HTR-8/SVneo (cell line): ENCODE measurements around the gene KRI1.
A peak's percentile ranks its signal among the peaks of the same experiment; 100 is the strongest.
"Not testable (repeated sequence)": the region's sequence is repeated elsewhere in the genome, so short reads cannot be mapped to it uniquely, and the experiment has no call there.

Experiments
- DNase-seq: peaks from one replicate; pipeline ENCODE4 v3.0.0; 2011; ENCODE audit warnings: low spot score, mixed read lengths; ENCODE audit not compliant: insufficient read length
- FAIRE-seq: peaks from 2 replicates; lab custom pipeline; 2011; peaks lifted over from hg19 to GRCh38; lab: Jason Lieb, UNC

KRI1 gene

GRCh38 chr19:10577951-10578350 is 12.1 kb upstream of the KRI1 start:
- DNase-seq (no peak), FAIRE-seq (no peak)

DNA sequence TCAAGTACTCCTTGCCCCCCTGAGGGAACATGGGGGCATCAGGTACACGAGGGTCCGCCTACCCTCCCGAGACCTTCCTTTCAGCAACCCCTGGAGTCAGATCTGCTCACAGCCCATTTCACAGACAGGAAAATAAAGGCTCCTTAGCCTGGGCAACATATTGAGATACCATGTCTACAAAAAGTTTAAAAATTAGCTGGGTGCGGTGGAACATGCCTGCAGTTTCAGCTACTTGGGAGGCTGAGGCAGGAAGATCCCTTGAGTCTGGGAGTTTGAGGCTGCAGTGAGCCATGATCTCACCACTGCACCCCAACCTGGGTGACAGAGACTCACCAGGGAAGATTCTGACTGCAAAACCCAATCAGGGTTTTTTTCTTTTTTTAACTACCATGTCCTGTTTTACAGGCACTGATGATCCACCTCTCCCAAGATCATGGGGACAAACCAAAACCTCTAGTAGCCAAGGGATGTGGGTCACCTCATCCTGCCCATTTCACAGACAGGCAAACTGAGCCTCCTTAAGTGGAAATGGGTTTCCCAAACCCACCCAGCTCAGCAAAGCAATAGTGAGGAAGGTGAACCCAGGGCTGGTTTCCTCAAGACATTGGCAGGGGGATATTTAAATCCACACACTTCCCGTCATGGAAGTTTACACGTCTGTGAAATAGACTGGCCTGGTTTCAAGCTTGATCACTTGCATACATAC is 9.4 kb upstream of the KRI1 start:
- FAIRE-seq (no peak), DNase-seq (no peak)

GRCh38 chr19:10574462-10574861 is 8.7 kb upstream of the KRI1 start:
- FAIRE-seq, result no peak
- DNase-seq, result no peak

- not testable (repeated sequence) for FAIRE-seq
These were observed 8.0 kb upstream of the KRI1 start for GRCh38 chr19:10573793-10574192.

GRCh38 chr19:10568826-10569651 is 3.2 kb upstream of the KRI1 start, which contains the start of gene CDKN2D:
Gene CDKN2D (minus strand): TSS chr19:10568979. CDS start chr19:10568653, 326 bp downstream.
- peak; percentile 99 for FAIRE-seq
- DNase-seq, result peak; percentile 95

More at GRCh38 chr19:10573793-10574192, 8.0 kb upstream of the KRI1 start:
- not testable (repeated sequence) for DNase-seq

- DNase-seq (no peak), FAIRE-seq (no peak)
These were observed 2.4 kb upstream of the KRI1 start for GRCh38 chr19:10568062-10568825.

DNA sequence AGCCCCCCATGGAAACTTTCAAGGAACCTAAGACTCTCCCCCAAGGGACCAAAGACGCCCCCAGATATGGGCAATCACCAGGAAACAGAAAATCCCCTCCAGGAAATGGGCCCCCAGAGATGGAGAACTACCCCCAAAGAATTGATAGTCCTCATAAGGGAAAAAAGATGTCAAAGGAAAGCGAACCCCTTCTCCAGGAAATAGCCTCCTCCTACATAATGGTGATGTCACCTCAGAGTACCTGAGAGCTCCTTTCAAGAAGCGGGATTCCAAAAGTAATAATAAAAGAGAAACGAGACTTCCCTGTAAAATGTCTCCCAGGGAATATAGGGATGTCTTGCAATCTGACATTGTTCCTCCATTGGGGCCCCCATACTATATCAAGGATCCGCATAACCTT is 1.8 kb upstream of the KRI1 start:
- FAIRE-seq (no peak), DNase-seq (no peak)

- DNase-seq (no peak), FAIRE-seq (no peak)
These were observed 1.0 kb upstream of the KRI1 start for GRCh38 chr19:10566658-10567410.

DNA sequence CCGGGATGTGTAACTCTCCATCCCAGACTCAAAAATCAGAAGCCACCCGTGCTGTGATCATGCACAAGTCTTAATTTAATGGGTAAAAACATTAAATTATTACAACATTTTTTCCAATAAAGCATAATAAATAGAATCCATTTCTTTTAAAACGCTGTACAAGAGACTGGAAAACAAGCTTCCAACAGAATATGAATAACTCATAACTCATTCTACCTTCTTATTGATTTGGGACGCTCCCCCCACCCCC is 523 bp upstream of the KRI1 start:
- no peak for DNase-seq
- FAIRE-seq, result no peak

DNA sequence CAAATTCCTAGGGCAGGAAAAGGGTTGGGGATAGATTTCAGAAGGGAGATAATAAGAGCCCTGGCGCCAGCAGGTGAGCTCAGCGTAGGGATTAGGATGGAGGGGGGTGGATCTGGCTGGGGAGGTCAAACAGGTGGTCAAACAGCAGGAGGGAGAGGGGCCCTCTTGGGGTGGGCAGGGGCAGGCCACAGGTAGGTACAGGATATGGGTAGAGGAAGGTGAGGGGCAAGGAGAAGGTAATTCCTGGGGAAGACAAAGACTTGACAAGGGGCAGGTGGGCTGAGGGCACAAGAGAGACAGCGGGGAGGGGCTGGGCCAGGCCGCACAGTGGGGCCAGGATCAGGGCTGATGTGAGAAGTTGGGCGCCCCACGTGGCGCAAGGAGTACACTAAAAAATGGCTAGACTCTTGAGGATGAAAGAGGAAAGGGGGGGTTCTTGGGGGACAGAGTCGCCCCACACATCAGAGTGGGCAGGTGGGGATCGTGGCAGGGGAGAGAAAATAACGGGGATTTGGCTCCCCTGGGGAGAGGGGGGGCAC is 713 bp downstream of the KRI1 start:
- DNase-seq (peak; percentile 68), FAIRE-seq (no peak)

DNA sequence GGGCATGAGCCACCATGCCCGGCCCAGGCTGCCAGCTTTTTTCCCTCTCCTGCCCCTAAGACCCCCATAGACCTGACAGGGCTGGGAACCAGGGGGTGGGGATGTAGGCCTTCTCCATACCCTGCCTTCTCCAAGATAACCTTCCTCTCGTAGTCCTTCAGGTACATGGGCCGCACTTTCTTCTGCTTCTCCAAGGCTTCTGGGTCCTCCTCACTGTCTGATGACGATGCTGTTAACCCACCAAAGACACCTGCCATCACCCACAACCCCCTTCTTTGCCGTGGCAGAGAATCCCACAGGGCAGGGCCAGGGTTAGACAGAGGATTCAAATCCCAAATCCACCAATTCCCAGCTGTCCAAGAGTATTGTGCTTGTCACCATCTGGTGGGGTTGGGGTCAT is 3.2 kb downstream of the KRI1 start:
- no peak for DNase-seq
- no peak for FAIRE-seq

GRCh38 chr19:10560154-10560553 is 5.7 kb downstream of the KRI1 start:
- FAIRE-seq (no peak), DNase-seq (no peak)

- DNase-seq, result no peak
These were observed 8.1 kb downstream of the KRI1 start for GRCh38 chr19:10557603-10558197.

GRCh38 chr19:10555610-10555973 is 10.2 kb downstream of the KRI1 start:
- FAIRE-seq, result no peak
- DNase-seq, result no peak

More at GRCh38 chr19:10557603-10558197, 8.1 kb downstream of the KRI1 start:
- FAIRE-seq, result no peak

DNA sequence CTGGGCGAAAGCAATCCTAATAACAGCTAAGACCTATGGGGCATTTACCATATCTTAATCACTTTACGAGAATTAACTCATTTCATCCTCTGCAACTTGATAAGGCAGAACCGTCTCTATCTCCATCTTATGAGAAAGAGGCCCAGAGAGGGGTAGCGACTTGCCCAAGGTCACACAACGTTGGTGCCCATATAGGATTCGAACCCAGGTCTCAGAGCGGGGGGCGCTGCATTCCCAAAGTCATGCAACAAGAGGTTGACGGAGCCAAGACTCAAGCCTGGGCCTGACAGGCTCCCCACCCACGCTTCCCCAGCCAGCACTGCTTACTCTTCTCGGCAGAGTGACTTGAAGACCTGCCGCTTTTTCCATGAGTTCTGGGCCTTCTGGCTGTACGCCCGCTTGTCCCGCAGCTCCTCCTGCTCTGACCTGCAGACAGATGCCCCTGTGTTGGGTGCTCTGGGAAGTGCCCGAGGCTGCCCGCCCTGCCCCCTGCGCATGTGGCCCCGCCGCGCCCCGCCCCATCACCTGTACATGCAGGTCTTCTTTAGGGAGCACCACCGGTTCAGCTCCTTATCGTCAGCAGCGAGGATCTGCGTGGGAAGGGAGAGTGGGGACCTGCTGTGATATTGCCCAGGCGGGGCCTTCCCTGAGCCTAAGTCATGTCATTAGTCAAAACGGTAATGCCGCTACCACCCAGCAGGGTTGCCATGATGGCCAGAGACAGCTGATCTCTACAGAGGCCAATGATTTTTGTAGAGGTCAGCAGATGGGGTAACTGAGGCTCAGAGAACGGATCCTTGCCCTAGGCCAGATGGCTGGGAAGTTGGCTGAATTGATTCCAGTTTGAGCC is 10.8 kb downstream of the KRI1 start:
- FAIRE-seq (no peak), DNase-seq (no peak)

DNA sequence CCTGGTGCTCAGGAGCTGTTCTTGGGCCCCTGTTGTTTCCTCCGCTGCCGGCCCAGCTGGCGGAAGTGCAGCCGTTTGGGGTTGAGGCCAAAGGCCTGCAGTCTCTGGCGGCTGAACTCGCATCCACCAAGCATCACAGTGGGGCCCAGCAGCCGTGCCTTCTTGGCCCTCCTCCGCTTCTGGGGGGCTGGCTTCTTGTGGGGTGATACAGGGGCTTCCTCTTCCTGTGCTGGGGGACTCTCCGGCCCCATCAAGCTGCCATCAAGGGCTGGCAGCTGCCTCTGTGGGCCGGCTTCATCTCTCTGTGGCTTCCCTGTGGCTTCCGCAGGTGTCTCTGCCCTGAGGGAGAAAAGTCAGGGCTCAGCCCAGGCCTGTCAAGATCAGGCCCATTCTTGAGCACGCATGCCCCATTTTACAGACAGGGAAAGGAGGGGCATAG is 11.8 kb downstream of the KRI1 start:
- DNase-seq (no peak), FAIRE-seq (no peak)

DNA sequence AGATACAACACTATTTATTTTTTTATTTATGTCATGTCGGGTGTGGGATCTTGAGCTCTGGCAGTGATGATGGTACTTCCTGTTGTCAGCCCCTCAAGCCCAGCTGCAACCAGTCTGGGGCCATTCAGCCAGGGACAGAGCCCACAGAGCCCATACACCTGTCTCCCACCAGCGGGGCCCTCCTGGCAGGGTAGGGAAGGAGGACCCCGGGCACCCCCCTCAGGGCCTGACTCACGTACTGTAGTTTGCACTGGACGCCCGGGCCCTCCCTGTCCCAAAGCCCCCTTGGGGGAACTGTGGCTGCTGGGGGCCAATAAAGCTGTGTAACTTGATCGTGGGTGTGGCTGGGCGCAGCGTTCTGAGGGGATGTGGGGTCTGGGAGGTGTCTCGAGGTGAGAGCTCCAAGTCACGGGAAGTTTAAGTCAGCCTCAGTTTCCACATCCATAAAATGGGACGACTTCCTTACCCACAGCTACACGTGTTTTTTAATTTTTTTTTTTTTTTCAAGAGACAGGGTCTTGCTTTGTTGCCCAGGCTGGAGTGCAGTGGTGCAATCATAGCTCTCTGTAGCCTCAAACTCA is 12.6 kb downstream of the KRI1 start:
- no peak for DNase-seq

DNA sequence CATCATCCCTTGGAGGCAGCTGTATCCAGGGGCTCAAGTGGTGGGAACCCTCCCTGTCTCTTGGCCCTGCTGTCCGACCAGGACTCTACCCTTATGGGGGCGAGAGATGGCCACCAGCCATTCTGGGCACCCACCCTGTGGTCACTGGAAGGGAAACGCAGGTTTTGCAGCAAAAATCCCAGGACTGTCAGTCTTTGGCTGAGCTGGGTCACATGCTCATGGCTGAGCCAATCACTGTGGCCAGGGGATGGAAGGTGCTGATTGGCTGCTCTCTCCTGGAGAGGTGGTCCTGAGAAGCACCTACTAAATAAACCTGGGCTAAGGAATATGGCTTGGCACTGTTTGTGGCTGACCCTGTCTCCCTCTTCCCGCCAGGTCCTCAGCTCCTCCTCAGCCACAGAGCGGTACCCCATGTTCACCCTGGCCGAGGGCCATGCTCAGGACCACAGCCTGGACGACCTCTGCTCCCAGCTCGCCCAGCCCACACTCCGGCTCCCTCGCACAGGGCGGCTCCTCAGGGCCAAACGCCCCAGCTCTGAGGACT is 13.2 kb downstream of the KRI1 start:
- FAIRE-seq, result peak; percentile 20

More for the DNA sequence above, 12.6 kb downstream of the KRI1 start:
- FAIRE-seq, result no peak

More for the DNA sequence above, 13.2 kb downstream of the KRI1 start:
- DNase-seq, result peak; percentile 53
